Colonic mucosa (tissue), 4 donors: ENCODE data around the gene C19orf85. TPM values are rescaled to one million over a fixed set of nuclear protein-coding genes. Genes with fewer than 3 reads are reported as not detected.

Source experiments
- DNase-seq: peaks from one replicate; pipeline ENCODE4 v3.0.0-alpha.2; 2020
- H3K27ac ChIP-seq: fragments of 200-600 bp; one replicate; pipeline ENCODE4 v1.8.0; 2021
- H3K27me3 ChIP-seq: fragments of 200-600 bp; one replicate; pipeline ENCODE4 v1.8.0; 2021
- H3K36me3 ChIP-seq: fragments of 200-600 bp; one replicate; pipeline ENCODE4 v1.8.0; 2021
- H3K4me1 ChIP-seq: fragments of 200-600 bp; one replicate; pipeline ENCODE4 v1.8.0; 2021; ENCODE audit warnings: mild to moderate bottlenecking
- H3K4me3 ChIP-seq: fragments of 200-600 bp; one replicate; pipeline ENCODE4 v1.8.0; 2021
- H3K9ac ChIP-seq, 2 donors: one replicate each; pipeline ENCODE4 v1.7.0; 2013; ENCODE audit warnings: control low read depth in 2 of 2, low read depth in 2 of 2, low read length in 2 of 2
- H3K9me3 ChIP-seq: fragments of 200-600 bp; one replicate; pipeline ENCODE4 v1.8.0; 2021
- CTCF ChIP-seq: fragments of 200-600 bp; IDR thresholded peaks from one replicate; pipeline ENCODE4 v1.8.0; 2022; ENCODE audit warnings: antibody characterized with exemption, mild to moderate bottlenecking
- intact Hi-C: fragments of 100-400 bp; cut with DNase I; formaldehyde crosslinking; loops from one replicate; pipeline ENCODE4 v1.14.1; 2022
- total RNA-seq, 2 donors: library from RNA; stranded (reverse); fragmentation: NEBNext Ultra II Directional in 1 of 2; extraction: Animal tissue kit (Norgen Biotek cat#: 25700) in 1 of 2; gene quantifications; one replicate each; pipeline ENCODE4 v1.2.1, GENCODE V29; 2021
- donor health status: healthy.
- donor health status: DM: no; HTN: no; CAD: no.
- donor health status: DM: no; HTN: no; CAD: no.

C19orf85 gene
- total RNA-seq, 2 donors from 2014 or later: not detected

- no peak for DNase-seq
- Histone ChIP-seq H3K27ac (peak within 1 kb of the TSS; percentile 76), H3K4me3 (peak within 1 kb of the TSS; percentile 53), H3K36me3 (no peaks in the 10 kb centered on the region), H3K4me1 (peaks cover 10% of the 10 kb centered on the region), H3K9ac (peak within 1 kb of the TSS; percentile 34 to 60), H3K27me3 (no peaks in the 10 kb centered on the region), H3K9me3 (no peaks in the 10 kb centered on the region)
- intact Hi-C loops: no loop called here
- TF ChIP-seq CTCF: no peak
These were observed 20.3 kb upstream of the C19orf85 start, which contains the start of gene NAT14 for GRCh38 chr19:55484593-55485438. NAT14 (plus strand) TSS chr19:55485188; CDS start chr19:55485709, 521 bp downstream.

GRCh38 chr19:55483706-55484592 is 19.4 kb upstream of the C19orf85 start:
- no peak for DNase-seq
- Histone ChIP-seq H3K9ac (peak overlapping the region; percentile 34 to 35), H3K4me1 (peaks cover 10% of the 10 kb centered on the region), H3K36me3 (no peaks in the 10 kb centered on the region), H3K27ac (no peak overlapping the region), H3K27me3 (no peaks in the 10 kb centered on the region), H3K4me3 (peak overlapping the region; percentile 53), H3K9me3 (no peaks in the 10 kb centered on the region)
- TF ChIP-seq CTCF: no peak
- intact Hi-C loops: no loop called here

GRCh38 chr19:55482967-55483705 is 18.6 kb upstream of the C19orf85 start:
- DNase-seq: no peak
- TF ChIP-seq CTCF: no peak
- H3K4me1 ChIP-seq: peaks cover 10% of the 10 kb centered on the region

GRCh38 chr19:55482156-55482961 is 17.8 kb upstream of the C19orf85 start:
- H3K36me3 ChIP-seq: no peaks in the 10 kb centered on the region
- no peaks in the 10 kb centered on the region for H3K9me3 ChIP-seq
- no peak for TF ChIP-seq CTCF
- no peak overlapping the region for H3K9ac ChIP-seq
- no peak overlapping the region for H3K4me3 ChIP-seq
- H3K27me3 ChIP-seq: no peaks in the 10 kb centered on the region
- no peak overlapping the region for H3K27ac ChIP-seq
- H3K4me1 ChIP-seq: peaks cover 10% of the 10 kb centered on the region
- intact Hi-C loops: no loop called here
- no peak for DNase-seq

More at GRCh38 chr19:55482967-55483705, 18.6 kb upstream of the C19orf85 start:
- Histone ChIP-seq H3K36me3 (no peaks in the 10 kb centered on the region), H3K4me3 (no peak overlapping the region), H3K27me3 (no peaks in the 10 kb centered on the region), H3K9ac (no peak overlapping the region), H3K9me3 (no peaks in the 10 kb centered on the region), H3K27ac (no peak overlapping the region)
- intact Hi-C loops: no loop called here
